OCI-LY1 (cell line): Measurements from ENCODE around the gene PTPN4.

Experiments used
- CTCF ChIP-seq: fragments of 200-600 bp; sonication (generic), shearing (Covaris generic); IDR thresholded peaks from 2 replicates; pipeline ENCODE4 v1.5.1; 2017; ENCODE audit warnings: mild to moderate bottlenecking, antibody characterized with exemption, low read length, moderate library complexity, mixed read lengths
- EZH2 ChIP-seq: fragments of 200-600 bp; sonication (generic), shearing (Covaris generic); IDR thresholded peaks from 2 replicates; pipeline ENCODE4 v1.8.0; 2017; ENCODE audit warnings: borderline replicate concordance, mixed run types, mild to moderate bottlenecking, antibody characterized with exemption, low read length, moderate library complexity, mixed read lengths

- no peak for TF ChIP-seq CTCF
- no peak for TF ChIP-seq EZH2
These were observed 43.4 kb downstream of the PTPN4 start for GRCh38 chr2:119803101-119803500.
